AG09309 (cell line): ENCODE results near the gene SLC9A4.

Source experiments
- DNase-seq: peaks from one replicate; pipeline ENCODE4 v3.0.0-alpha.2; 2010; ENCODE audit warnings: low read depth
- H3K4me3 ChIP-seq: 2 replicates; pipeline ENCODE4 v1.5.1; 2011; ENCODE audit warnings: mild to moderate bottlenecking, low read depth, low read length, moderate library complexity; ENCODE audit not compliant: control insufficient read depth
- CTCF ChIP-seq: IDR thresholded peaks from 2 replicates; pipeline ENCODE4 v1.5.1; 2011; ENCODE audit warnings: mild to moderate bottlenecking, low read depth, low read length, inconsistent platforms; ENCODE audit not compliant: insufficient read depth, control insufficient read depth; ENCODE audit errors: missing control alignments

The SLC9A4 gene

GRCh38 chr2:102522162-102522561, 49.1 kb downstream of the SLC9A4 start:
- H3K4me3 ChIP-seq = no peak overlapping the region
- no peak for DNase-seq
- no peak for TF ChIP-seq CTCF

GRCh38 chr2:102522890-102523289, 49.9 kb downstream of the SLC9A4 start:
- DNase-seq = no peak
- no peak overlapping the region for H3K4me3 ChIP-seq
- no peak for TF ChIP-seq CTCF

- DNase-seq = no peak
- H3K4me3 ChIP-seq = no peak overlapping the region
- no peak for TF ChIP-seq CTCF
These were observed 50.6 kb downstream of the SLC9A4 start for GRCh38 chr2:102523651-102524050.

GRCh38 chr2:102527086-102527485, 54.1 kb downstream of the SLC9A4 start:
- DNase-seq = no peak

GRCh38 chr2:102538491-102538890, 65.5 kb downstream of the SLC9A4 start:
- H3K4me3 ChIP-seq = no peak overlapping the region
- DNase-seq = no peak
- TF ChIP-seq CTCF = no peak

More at GRCh38 chr2:102527086-102527485, 54.1 kb downstream of the SLC9A4 start:
- no peak overlapping the region for H3K4me3 ChIP-seq
- TF ChIP-seq CTCF = no peak

- DNase-seq = no peak
- no peak for TF ChIP-seq CTCF
- no peak overlapping the region for H3K4me3 ChIP-seq
These were observed 67.9 kb downstream of the SLC9A4 start for GRCh38 chr2:102540882-102541281.

- no peak overlapping the region for H3K4me3 ChIP-seq
- no peak for TF ChIP-seq CTCF
- DNase-seq = no peak
These were observed 71.2 kb downstream of the SLC9A4 start for GRCh38 chr2:102544182-102544581.
